GM04503 (cell line): ENCODE data around the gene BICRA.
"Not testable (repeated sequence)": the region's sequence is repeated elsewhere in the genome, so short reads cannot be mapped to it uniquely, and the experiment has no call there.

Experiments
- DNase-seq: peaks from one replicate; pipeline ENCODE4 v3.0.0-alpha.2; 2012; ENCODE audit warnings: low read depth

The BICRA gene

DNA sequence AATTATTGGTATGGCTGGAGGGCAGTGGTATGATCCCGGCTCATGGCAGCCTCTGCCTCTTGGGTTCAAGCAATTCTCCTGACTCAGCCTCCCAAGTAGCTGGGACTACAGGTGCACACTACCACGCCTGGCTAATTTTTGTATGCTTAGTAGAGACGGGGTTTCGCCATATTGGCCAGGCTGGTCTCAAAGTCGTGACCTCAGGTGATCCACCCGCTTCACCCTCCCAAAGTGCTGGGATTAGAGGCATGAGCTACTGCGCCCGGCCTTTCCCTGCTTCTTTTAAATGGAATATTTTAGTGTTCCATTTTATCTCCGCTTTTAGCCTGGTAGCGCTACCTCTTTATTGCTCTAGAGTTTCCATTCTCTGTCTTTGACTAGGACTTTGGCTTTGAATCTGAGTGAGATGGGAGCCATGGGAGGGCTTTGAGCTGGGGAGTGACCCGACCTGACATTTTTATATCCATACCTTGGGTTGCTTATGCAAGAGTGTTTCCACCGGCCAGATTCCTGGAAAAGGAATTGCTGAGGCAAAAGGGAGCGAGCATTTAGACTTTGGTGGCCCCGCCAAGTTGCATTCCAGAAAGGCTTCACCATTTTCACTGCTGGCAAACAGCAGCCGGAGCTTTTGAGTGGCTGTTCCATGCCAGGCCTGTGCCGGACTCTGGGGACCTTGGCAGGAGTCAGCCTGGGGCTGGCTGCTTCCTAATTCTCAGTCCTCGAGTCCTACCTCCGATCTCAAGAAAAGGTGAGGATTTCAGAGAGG is 22.9 kb downstream of the BICRA start:
- DNase-seq: no peak

- DNase-seq: no peak
These were observed 24.6 kb downstream of the BICRA start for GRCh38 chr19:47633517-47633916.

DNA sequence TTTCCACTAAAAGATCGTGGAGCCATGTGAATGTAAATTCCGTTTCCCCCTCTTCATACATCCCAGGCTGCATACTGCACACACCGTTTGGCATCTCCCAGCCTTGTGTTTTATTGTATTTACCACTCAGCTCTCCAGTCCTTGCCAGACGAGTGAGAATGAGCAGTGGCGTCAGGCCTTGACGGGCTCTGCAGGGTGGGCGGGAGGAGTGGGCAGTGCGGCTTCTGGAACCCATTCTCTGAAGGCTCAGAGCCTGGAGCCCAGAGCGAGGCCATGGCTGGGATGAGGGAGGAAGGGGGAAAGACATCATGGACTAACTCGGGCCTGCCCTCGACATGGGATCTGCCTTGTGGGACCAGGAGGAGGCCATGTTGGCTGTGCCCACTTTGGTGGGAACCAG is 25.1 kb downstream of the BICRA start:
- DNase-seq: no peak

DNA sequence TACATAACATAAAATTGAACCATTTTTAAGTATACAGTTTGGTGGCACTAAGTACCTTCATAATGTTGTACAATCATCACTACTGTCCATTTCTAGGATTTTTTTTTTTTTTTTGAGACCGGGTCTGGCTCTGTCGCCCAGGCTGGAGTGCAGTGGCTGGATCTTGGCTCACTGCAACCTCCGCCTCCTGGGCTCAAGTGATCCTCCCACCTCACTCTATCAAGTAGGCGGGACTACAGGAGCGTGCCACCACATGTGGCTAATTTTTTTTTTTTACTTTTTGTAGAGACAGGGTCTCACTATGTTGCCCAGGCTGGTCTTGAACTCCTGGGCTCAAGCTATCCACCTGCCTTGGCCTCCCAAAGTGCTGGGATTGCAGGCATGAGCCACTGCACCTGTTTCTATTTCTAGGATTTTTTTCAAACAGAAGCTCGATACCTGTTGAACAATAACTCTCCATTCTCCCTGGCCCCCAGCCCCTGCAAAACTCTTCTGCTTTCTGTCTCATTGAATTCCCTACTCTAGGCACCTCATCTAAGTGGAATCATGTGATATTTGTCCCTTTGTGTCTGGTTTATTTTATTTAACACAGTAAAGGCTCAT is 26.3 kb downstream of the BICRA start:
- DNase-seq: not testable (repeated sequence)

DNA sequence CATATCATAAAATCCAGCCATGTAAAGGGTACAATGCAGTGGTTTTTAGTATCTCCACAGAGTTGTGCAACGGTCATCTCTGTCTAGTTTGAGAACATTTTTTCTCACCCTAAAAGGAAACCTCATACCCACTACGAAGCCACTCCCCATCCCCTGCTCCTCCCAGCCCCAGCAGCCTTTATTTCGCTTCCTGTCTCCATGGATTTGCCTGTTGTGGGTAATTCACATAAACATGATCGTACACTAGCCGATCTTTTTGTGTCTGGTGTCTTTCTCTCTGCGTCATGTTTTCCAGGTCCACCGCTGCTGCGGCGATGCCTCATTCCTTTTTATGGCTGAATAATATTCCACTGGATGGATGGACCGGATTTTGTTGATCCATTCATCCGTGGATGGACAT is 28.6 kb downstream of the BICRA start:
- DNase-seq: peak; percentile 49

DNA sequence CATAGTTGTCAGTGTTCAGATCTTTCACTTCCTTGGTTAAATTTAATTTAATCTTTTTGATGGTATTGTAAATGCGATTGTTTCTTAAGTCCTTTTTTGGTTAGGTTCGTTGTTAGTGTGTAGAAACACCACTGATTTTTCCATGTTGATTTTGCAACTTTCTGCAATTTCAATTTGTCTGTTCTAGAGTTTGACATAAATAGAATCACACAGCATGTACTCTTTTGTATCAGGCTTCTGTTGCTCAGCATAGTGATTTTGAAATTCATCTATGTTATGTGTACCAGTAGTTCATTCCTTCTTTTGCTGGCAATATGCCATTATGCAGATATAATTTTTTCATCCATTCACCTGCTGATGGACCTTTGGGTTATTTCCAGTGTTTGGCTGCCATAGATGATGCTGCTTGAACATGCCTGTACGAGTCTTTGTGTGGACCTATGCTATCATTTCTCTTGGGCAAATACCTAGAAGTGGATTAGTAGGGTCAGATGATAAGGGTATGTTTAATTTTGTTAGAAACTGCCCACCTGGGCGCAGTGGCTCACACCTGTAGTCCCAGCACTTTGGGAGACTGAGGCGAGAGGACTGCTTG is 33.1 kb downstream of the BICRA start:
- no peak for DNase-seq

GRCh38 chr19:47643281-47643680 is 34.3 kb downstream of the BICRA start:
- no peak for DNase-seq

GRCh38 chr19:47644199-47644598 is 35.3 kb downstream of the BICRA start:
- no peak for DNase-seq

DNA sequence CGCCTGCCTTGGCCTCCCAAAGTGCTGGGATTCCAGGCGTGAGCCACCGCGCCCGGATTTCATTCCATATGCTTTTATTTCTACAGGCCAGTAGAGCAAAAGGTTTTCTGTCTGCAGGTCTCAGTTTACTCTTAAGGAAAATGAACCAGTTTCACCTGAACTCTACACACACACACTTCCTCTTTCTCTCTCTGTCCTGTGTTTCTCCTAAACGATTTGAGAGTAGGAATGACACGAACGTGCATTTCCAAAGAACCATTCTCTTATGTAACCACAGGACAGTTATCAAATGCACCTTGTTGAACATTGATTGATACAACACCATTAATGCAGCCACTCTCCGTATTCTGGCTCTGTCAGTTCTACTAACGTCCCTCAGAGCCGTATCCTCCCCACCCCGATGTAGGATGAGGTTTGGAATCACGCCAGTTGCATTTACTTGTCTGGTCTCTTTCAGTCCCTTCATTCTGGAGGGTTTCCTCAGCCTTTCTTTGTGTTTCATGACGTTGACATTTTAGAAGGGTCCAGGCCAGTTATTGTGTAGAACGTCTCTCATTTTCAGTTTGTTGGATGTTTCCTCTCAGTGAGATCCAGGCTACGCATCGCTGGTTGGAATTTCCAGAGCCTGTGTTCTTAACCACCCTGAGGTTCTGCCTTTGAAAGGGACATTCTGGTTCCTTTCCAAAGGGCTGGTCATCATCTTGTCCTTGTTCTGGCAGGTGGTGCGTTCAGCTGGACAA is 36.0 kb downstream of the BICRA start:
- no peak for DNase-seq

- DNase-seq: no peak
These were observed 38.0 kb downstream of the BICRA start for GRCh38 chr19:47646924-47647323.

DNA sequence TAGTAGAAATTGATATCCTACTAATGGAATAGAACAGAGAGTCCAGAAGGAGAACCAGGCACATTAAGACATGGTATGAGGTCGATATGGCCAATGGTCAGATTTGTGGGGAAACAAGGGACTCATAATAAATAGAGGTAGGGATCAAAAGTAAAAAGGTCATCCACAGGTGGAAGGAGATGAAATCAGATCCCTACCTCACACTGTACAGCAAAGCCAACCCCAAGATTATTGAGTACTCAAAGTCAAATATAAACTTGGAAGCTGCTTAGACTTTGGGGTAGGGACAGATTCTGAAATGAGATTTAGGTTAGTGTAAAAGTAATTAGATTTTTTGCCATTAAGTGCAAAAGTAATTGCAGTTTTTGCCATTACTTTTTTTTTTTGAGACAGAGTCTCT is 40.7 kb downstream of the BICRA start:
- no peak for DNase-seq

DNA sequence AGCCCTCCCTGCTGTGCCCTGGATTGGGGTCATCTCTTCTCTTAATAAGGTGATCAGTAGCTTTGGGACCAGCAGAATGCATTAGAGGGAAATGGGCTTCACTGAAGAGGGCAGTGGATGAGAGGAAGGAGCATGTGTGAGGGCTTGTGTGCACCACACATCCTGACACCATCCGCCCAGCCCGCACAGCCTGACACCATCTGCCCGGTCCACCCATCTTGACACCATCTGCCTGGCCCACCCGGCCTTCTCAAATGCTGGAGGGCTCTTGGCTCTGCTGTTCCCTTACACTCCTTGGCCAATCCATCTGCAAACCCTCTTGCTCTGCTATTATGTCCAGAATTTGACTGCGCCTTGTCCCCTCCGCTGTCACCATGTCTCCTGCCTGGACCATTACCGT is 41.8 kb downstream of the BICRA start:
- no peak for DNase-seq

- no peak for DNase-seq
These were observed 42.2 kb downstream of the BICRA start for GRCh38 chr19:47651132-47651531.

DNA sequence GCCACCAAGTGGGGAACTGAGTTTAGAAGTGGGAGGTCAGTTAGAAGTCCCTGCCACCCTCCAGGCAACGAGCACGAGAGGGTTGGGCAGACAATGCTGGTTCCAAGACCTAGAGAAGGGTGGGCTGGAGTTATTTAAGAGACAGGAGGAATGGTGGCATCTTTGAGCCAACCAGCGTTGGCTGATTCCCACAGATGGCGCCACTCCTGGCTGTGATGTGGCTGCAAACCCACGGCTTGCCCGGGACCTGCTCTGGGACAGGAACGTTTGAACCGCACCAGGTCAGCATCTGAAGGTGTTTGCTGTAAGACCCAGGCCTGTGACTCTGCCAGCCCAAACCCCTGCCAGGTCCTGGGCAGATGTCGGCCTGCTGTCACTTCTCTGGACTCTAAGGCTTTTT is 42.8 kb downstream of the BICRA start:
- DNase-seq: no peak

DNA sequence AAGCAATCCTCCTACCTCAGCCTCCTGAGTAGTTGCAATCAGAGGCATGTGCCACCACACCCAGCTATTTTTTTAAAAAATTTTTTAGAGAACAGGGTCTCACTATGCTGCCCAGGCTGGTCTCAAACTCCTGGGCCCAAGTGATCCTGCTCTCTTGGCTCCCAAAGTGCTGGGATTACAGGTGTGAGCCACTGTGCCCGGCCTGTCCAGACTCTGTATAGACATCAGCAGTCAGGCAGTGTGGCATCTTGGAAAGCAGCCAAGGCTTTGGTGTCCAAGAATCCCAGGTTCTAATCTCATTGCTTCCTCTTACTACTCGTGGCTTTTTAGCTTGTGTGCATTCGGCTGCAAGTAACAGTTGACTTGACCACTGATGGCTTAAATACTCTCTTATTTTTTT is 43.4 kb downstream of the BICRA start:
- no peak for DNase-seq

DNA sequence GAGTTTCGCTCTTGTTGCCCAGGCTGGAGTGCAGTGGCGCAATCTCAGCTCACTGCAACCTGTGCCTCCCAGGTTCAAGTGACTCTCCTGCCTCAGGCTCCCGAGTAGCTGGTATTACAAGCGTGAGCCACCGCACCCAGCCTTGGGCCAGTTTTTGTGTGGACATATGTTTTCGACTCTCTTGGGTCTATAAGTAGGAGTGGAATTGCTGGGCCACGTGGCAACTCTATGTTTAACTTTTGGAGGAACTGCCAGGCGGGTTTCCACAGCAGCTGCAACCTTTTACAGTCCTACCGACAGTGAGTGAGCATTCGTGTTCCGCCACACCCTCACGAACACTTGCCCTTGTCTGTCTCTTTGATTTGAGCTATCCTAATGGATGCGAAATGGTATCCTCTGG is 44.9 kb downstream of the BICRA start:
- no peak for DNase-seq

DNA sequence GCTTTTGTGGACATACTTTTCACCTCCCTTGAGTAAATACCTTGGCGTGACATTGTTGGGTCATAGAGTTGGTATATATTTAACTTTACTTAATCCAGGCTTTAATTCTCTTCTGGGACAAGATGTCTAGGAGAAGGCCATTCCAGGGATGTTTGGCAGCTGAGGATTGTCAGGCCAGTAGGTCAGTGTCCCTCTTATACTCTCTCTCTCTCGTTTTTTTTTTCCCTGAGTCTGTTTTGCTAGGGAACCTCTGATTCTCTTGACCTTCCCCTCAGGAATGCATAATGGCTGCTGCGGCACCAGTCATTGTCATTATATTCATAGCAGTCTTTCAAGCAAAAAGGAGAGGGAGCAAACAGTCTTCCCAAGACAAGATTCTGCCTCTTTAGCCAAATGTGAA is 48.8 kb downstream of the BICRA start:
- DNase-seq: no peak

GRCh38 chr19:47658431-47659348 is 49.8 kb downstream of the BICRA start:
- no peak for DNase-seq

GRCh38 chr19:47660435-47660832 is 51.5 kb downstream of the BICRA start:
- no peak for DNase-seq

DNA sequence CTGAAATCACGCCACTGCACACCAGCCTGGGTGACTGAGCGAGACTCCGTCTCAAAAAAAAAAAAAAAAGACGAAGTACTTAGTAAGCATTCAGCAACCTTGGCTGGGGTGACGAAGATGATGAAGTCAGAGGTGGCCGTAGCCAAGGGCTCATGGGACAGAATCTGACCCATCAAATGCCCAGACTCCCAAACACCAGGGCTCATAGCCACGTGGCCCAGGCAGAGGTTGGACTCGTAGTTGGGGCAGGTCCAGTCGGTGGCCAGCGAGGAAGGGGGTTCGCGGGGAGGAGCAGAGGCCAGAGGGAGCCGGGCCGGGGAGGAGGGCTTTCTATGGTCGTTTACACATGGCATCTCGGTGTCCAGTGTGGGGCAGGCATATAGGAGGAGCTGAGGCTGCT is 52.2 kb downstream of the BICRA start:
- DNase-seq: no peak

DNA sequence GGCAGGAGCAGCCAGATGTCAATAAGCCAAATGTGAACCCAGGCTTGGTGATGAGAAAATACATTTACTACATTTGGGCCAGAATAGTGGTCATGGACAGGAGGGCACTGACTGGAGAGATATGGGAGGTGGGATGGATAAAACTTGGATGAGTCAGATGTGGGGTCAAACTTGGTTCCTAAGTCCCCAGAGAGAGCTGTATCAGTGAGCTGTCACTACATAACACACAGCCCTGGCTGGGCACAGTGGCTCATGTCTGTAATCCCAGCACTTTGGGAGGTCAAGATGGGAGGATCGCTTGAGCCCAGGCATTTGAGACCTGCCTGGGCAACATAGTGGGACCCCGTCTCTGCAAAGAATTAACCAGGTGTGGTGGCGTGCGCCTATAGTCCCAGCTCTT is 52.7 kb downstream of the BICRA start:
- no peak for DNase-seq

GRCh38 chr19:47663435-47663910 is 54.5 kb downstream of the BICRA start:
- peak; percentile 94 for DNase-seq
